K562 (cell line): ENCODE measurements around the gene CABLES1. TPM values are rescaled to one million over a fixed set of nuclear protein-coding genes. Genes with fewer than 3 reads are reported as not detected.

Experiments
- ATAC-seq: fragments of 200-7000 bp; cut with Tn5 transposase; 3 replicates; pipeline ENCODE4 v1.9.1; 2020; ENCODE audit warnings: moderate library complexity
- BruUV-seq: library from RNA; stranded (reverse); fragments of 400-500 nt; replicated peaks from 2 replicates; lab custom pipeline; 2021; lab: Mats Ljungman, UMichigan
- CTCF ChIA-PET: fragments of 300-600 bp; formaldehyde crosslinking; extraction: SDS; loops from one replicate; lab custom pipeline; 2021; ENCODE audit warnings: low intra/inter-chr PET ratio; lab: Yijun Ruan, JAX
- POLR2A ChIA-PET: fragments of 300-600, 350-650 bp; sonication (Branson Sonifier 250); formaldehyde crosslinking; extraction: SDS; loops from one replicate; lab custom pipeline; 2021; ENCODE audit warnings: antibody characterized with exemption, inconsistent platforms; lab: Yijun Ruan, JAX
- DNase-seq, 4 experiments: peaks; one replicate each; pipeline versions ENCODE4 v3.0.0 to v3.0.0-alpha.2; 2011 to 2018; ENCODE audit warnings: low spot score in 3 of 4, mixed read lengths in 3 of 4; ENCODE audit errors: extremely low read depth in 1 of 4
- FAIRE-seq: peaks from 2 replicates; lab custom pipeline; 2011; peaks lifted over from hg19 to GRCh38; lab: Jason Lieb, UNC
- H2AFZ ChIP-seq: 2 replicates; pipeline ENCODE4 v1.6.0; 2011; ENCODE audit warnings: low read depth, low read length, control low read depth, inconsistent platforms
- H3K27ac ChIP-seq: fragments of 200-600 bp; 3 replicates; pipeline ENCODE4 v1.8.0; 2011; ENCODE audit warnings: low read depth, mild to moderate bottlenecking, control low read depth, inconsistent platforms, low read length, moderate library complexity, mixed read lengths; ENCODE audit errors: extremely low read depth
- H3K27me3 ChIP-seq, 2 experiments: fragments of 300-600 bp in 1 of 2; 2 replicates in 1 of 2; 3 replicates in 1 of 2; pipeline versions ENCODE4 v1.6.0 to v1.8.0; 2011; ENCODE audit warnings: inconsistent platforms in 2 of 2, low read length in 2 of 2, mild to moderate bottlenecking in 1 of 2, mixed read lengths in 1 of 2, moderate library complexity in 1 of 2; ENCODE audit not compliant: control insufficient read depth in 2 of 2, insufficient read depth in 2 of 2
- H3K36me3 ChIP-seq: fragments of 300-600 bp; 3 replicates; pipeline ENCODE4 v1.8.0; 2011; ENCODE audit warnings: mild to moderate bottlenecking, low read length, inconsistent platforms; ENCODE audit not compliant: control insufficient read depth, insufficient read depth
- H3K4me1 ChIP-seq, 2 experiments: fragments of 200-600 bp in 1 of 2; replicated peaks in 1 of 2; 2 replicates in 1 of 2; 3 replicates in 1 of 2; pipeline versions ENCODE4 v1.5.1 to v1.8.0; 2011; ENCODE audit warnings: inconsistent platforms in 2 of 2, low read length in 2 of 2, mild to moderate bottlenecking in 1 of 2, mixed read lengths in 1 of 2, moderate library complexity in 1 of 2; ENCODE audit not compliant: control insufficient read depth in 2 of 2, insufficient read depth in 2 of 2
- H3K4me2 ChIP-seq: 2 replicates; pipeline ENCODE4 v1.6.1; 2011; ENCODE audit warnings: low read length, control low read depth, inconsistent platforms, mixed read lengths; ENCODE audit not compliant: insufficient read depth
- H3K4me3 ChIP-seq: fragments of 200-600 bp; sonication (generic), shearing (Covaris generic); 2 replicates; pipeline ENCODE4 v1.5.1; 2016; ENCODE audit warnings: control low read depth, inconsistent platforms
- H3K79me2 ChIP-seq: fragments of 200-600 bp; 3 replicates; pipeline ENCODE4 v1.8.0; 2011; ENCODE audit warnings: low read length, inconsistent platforms; ENCODE audit not compliant: control insufficient read depth, insufficient read depth
- H3K9ac ChIP-seq, 2 experiments: 2 replicates each; pipeline versions ENCODE4 v1.6.0 to v1.6.1; 2011; ENCODE audit warnings: low read depth in 2 of 2, low read length in 2 of 2, control low read depth in 1 of 2, inconsistent platforms in 1 of 2, mild to moderate bottlenecking in 1 of 2, mixed read lengths in 1 of 2; ENCODE audit not compliant: insufficient read depth in 1 of 2
- H3K9me1 ChIP-seq: one replicate; pipeline ENCODE4 v1.6.0; 2011; ENCODE audit warnings: inconsistent platforms, mild to moderate bottlenecking, low read length, moderate library complexity; ENCODE audit not compliant: control insufficient read depth, insufficient read depth
- H3K9me3 ChIP-seq: replicated peaks from 2 replicates; pipeline ENCODE4 v1.5.1; 2011; ENCODE audit warnings: low read depth, low read length, inconsistent platforms; ENCODE audit not compliant: control insufficient read depth, insufficient read depth
- H4K20me1 ChIP-seq: replicated peaks from 2 replicates; pipeline ENCODE4 v1.6.1; 2011; ENCODE audit warnings: low read length, inconsistent platforms, mixed read lengths; ENCODE audit not compliant: control insufficient read depth, insufficient read depth
- CBX2 ChIP-seq: fragments of 200-600 bp; sonication (generic); IDR thresholded peaks from one replicate; pipeline ENCODE4 v1.6.1; 2012; ENCODE audit warnings: mild to moderate bottlenecking, low read length, inconsistent platforms; ENCODE audit not compliant: insufficient read depth, poor library complexity, severe bottlenecking
- CREB3L1 ChIP-seq: fragments of 450-650 bp; IDR thresholded peaks from 2 replicates; pipeline ENCODE4 v1.6.1; 2014; ENCODE audit warnings: low read depth, mild to moderate bottlenecking, moderate library complexity, borderline replicate concordance
- KLF10 ChIP-seq: fragments of 250-450 bp; sonication (Bioruptor Pico); IDR thresholded peaks from 2 replicates; pipeline ENCODE4 v1.6.1; 2021; ENCODE audit warnings: matching md5 sums
- MTA3 ChIP-seq: fragments of 450-650 bp; formaldehyde crosslinking; IDR thresholded peaks from 2 replicates; pipeline ENCODE4 v1.6.1; 2017; ENCODE audit warnings: mild to moderate bottlenecking, borderline replicate concordance
- NEUROD1 ChIP-seq: fragments of 150-350 bp; IDR thresholded peaks from 2 replicates; pipeline ENCODE4 v1.6.1; 2014; ENCODE audit warnings: borderline replicate concordance, low read length, low read depth; ENCODE audit not compliant: partially characterized antibody
- NFIX ChIP-seq: fragments of 250-450 bp; sonication (Bioruptor Pico); IDR thresholded peaks from 2 replicates; pipeline ENCODE4 v1.4.0; 2020; ENCODE audit warnings: low read depth, mild to moderate bottlenecking, moderate library complexity
- STAG1 ChIP-seq: sonication (generic); formaldehyde crosslinking; IDR thresholded peaks from 2 replicates; pipeline ENCODE4 v1.5.0; 2020; ENCODE audit warnings: missing genetic modification reagents, borderline replicate concordance
- WGBS: fragments of 100-300 bp; shearing (Covaris generic); methylation state at CpG from one replicate; pipeline ENCODE4 v1.1.6; 2016; ENCODE audit warnings: low coverage, mixed read lengths; ENCODE audit not compliant: insufficient coverage; ENCODE audit errors: missing lambda C conversion rate; 5-methylcytosine and 5-hydroxymethylcytosine counted together
- in situ Hi-C: fragments of 300-500 bp; cut with MboI; formaldehyde crosslinking; loops from 4 replicates; pipeline ENCODE4 v1.15.0; 2018; ENCODE audit warnings: inconsistent platforms, mixed read lengths
- intact Hi-C: fragments of 100-400 bp; cut with micrococcal nuclease; formaldehyde crosslinking; loops from 2 replicates; pipeline ENCODE4 v1.14.2; 2022
- polyA plus RNA-seq, 8 experiments: library from polyadenylated mRNA; depleted of rRNA in 4 of 8; stranded (reverse) in 5 of 8; unstranded in 3 of 8; fragments of >200 nt; fragmentation: Nextera tagmentation in 2 of 8; fragmentation: Illumina TruSeq in 1 of 8; extraction: Ambion mirVana in 2 of 8; extraction: Trizol in 1 of 8; gene quantifications; 2 replicates each; pipeline versions ENCODE4 v1.2.1 to v1.2.3, GENCODE V29; 2011 to 2014; ENCODE audit warnings: inconsistent platforms in 1 of 8, missing spikeins in 1 of 8
- total RNA-seq, 7 experiments: library from RNA; depleted of rRNA in 6 of 7; stranded (reverse); fragments of >200 nt in 6 of 7; fragmentation: Illumina TruSeq in 2 of 7; extraction: Trizol in 2 of 7; gene quantifications; 2 replicates each; pipeline versions ENCODE4 v1.2.1 to v1.2.3, GENCODE V29; 2011 to 2021; ENCODE audit warnings: low replicate concordance in 1 of 7
- TF ChIP-seq, protein P1 (sequence below): fragments of 450-650 bp; IDR thresholded peaks from 2 replicates; pipeline ENCODE4 v1.7.1; 2018; ENCODE audit warnings: mild to moderate bottlenecking, low read depth; ENCODE audit not compliant: partially characterized antibody

The CABLES1 gene
- total and polyA plus RNA-seq, 9 of the 15 experiments (the other 6 are each of a cell fraction or from before 2014, with no cell fraction given), result 0.04 to 0.10 (median 0.06) TPM; not detected in 3

GRCh38 chr18:23300231-23300805 is 165.0 kb downstream of the CABLES1 start:
- FAIRE-seq (no peak), ATAC-seq (no peak), DNase-seq (no peak)
- BruUV-seq, result no TSS peak
- Histone ChIP-seq H3K9me1 (no peaks in the 10 kb centered on the region), H4K20me1 (no peaks in the 10 kb centered on the region), H3K79me2 (no peaks in the 10 kb centered on the region), H3K4me2 (no peak overlapping the region), H3K27ac (no peak overlapping the region), H3K9me3 (no peaks in the 10 kb centered on the region), H3K36me3 (no peaks in the 10 kb centered on the region), H3K9ac (no peak overlapping the region), H3K4me3 (no peak overlapping the region), H3K27me3 (no peaks in the 10 kb centered on the region), H3K4me1 (no peaks in the 10 kb centered on the region), H2AFZ (no peak overlapping the region)
- ChIA-PET CTCF (no interaction called here), POLR2A (interaction anchor here (1.7 kb wide), 1 partner anchor 10 kb away, joined by 5 read pairs; no protein-coding TSS in a partner anchor)
- intact Hi-C loops, result no loop called here
- 24% methylated on average over 6 of the region's 6 CpGs for WGBS
- in situ Hi-C loops, result no loop called here
- no peak for TF ChIP-seq MTA3
- TF ChIP-seq CBX2, result no peak
- TF ChIP-seq STAG1 (CRISPR knock-in tag), result no peak
- no peak for TF ChIP-seq NEUROD1
- no peak for TF ChIP-seq KLF10 (CRISPR knock-in tag)
- no peak for TF ChIP-seq CREB3L1
- TF ChIP-seq NFIX (CRISPR knock-in tag), result no peak
- TF ChIP-seq, protein P1, sequence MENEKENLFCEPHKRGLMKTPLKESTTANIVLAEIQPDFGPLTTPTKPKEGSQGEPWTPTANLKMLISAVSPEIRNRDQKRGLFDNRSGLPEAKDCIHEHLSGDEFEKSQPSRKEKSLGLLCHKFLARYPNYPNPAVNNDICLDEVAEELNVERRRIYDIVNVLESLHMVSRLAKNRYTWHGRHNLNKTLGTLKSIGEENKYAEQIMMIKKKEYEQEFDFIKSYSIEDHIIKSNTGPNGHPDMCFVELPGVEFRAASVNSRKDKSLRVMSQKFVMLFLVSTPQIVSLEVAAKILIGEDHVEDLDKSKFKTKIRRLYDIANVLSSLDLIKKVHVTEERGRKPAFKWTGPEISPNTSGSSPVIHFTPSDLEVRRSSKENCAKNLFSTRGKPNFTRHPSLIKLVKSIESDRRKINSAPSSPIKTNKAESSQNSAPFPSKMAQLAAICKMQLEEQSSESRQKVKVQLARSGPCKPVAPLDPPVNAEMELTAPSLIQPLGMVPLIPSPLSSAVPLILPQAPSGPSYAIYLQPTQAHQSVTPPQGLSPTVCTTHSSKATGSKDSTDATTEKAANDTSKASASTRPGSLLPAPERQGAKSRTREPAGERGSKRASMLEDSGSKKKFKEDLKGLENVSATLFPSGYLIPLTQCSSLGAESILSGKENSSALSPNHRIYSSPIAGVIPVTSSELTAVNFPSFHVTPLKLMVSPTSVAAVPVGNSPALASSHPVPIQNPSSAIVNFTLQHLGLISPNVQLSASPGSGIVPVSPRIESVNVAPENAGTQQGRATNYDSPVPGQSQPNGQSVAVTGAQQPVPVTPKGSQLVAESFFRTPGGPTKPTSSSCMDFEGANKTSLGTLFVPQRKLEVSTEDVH, result no peak
